ENCODE data around the gene GRHL3.
A peak's percentile ranks its signal among the peaks of the same experiment; 100 is the strongest.

Gene GRHL3

GRCh38 chr1:24321126-24321525 lies 2.0 kb downstream of the GRHL3 start:
- no peak for DNase-seq (ENCODE audit: low spot score)

GRCh38 chr1:24321697-24322469 lies 2.7 kb downstream of the GRHL3 start:
- peak; percentile 86 for DNase-seq (ENCODE audit: low spot score)

More at GRCh38 chr1:24321126-24321525, 2.0 kb downstream of the GRHL3 start:
- no peak for TF ChIP-seq CTCF (IDR thresholded peaks at IDR 0.05; ENCODE audit: extremely low read depth, missing control alignments)

GRCh38 chr1:24322470-24323177 lies 3.5 kb downstream of the GRHL3 start:
- DNase-seq (ENCODE audit: low spot score) = no peak

More at GRCh38 chr1:24321697-24322469, 2.7 kb downstream of the GRHL3 start:
- no peak for TF ChIP-seq CTCF (IDR thresholded peaks at IDR 0.05; ENCODE audit: extremely low read depth, missing control alignments)

GRCh38 chr1:24323281-24323680 lies 4.1 kb downstream of the GRHL3 start:
- TF ChIP-seq CTCF (IDR thresholded peaks at IDR 0.05; ENCODE audit: extremely low read depth, missing control alignments) = no peak
- DNase-seq (ENCODE audit: low spot score) = no peak

More at GRCh38 chr1:24322470-24323177, 3.5 kb downstream of the GRHL3 start:
- TF ChIP-seq CTCF (IDR thresholded peaks at IDR 0.05; ENCODE audit: extremely low read depth, missing control alignments) = no peak

GRCh38 chr1:24324903-24325302 lies 5.7 kb downstream of the GRHL3 start:
- DNase-seq (ENCODE audit: low spot score) = no peak
- no peak for TF ChIP-seq CTCF (IDR thresholded peaks at IDR 0.05; ENCODE audit: extremely low read depth, missing control alignments)

- TF ChIP-seq CTCF (IDR thresholded peaks at IDR 0.05; ENCODE audit: extremely low read depth, missing control alignments) = no peak
- DNase-seq (ENCODE audit: low spot score) = no peak
Observed at GRCh38 chr1:24325587-24326449, 6.7 kb downstream of the GRHL3 start.

All from GM20000 (cell line).